ENCODE measurements around the gene RP9.

- TF ChIP-seq POLR2A (IDR thresholded peaks at IDR 0.05; ENCODE audit: low read length): no peak
- TF ChIP-seq GATA1 (IDR thresholded peaks at IDR 0.05; ENCODE audit: low read depth, low read length): no peak
These were observed 625 bp downstream of the RP9 start for GRCh38 chr7:33108554-33109004.

Data from erythroblast (primary cell).